Articular chondrocyte of knee joint (primary cell): ENCODE results near the gene ADNP2. TPM values are rescaled to one million over a fixed set of nuclear protein-coding genes. Genes with fewer than 3 reads are reported as not detected.

ENCODE experiments used
- total RNA-seq: library from RNA; depleted of rRNA; stranded (reverse); fragments of >200 nt; gene quantifications from 2 replicates; pipeline ENCODE4 v1.2.3, GENCODE V29; 2012

Gene ADNP2
- total RNA-seq = 22.5 and 24.5 TPM in 2 replicates

GRCh38 chr18:80108739-80109675 is at the start of gene ADNP2:
Gene ADNP2 (plus strand): TSS chr18:80109262. CDS start chr18:80117543, 8,281 bp downstream.

Other genes with a start within 250 kb of the ADNP2 start
- 28.9 and 34.9 TPM in 2 replicates for gene SLC66A2, start 157.6 kb upstream of the ADNP2 start, total RNA-seq
- 9.8 and 14.8 TPM in 2 replicates for gene HSBP1L1, start 144.6 kb upstream of the ADNP2 start, total RNA-seq
- 48.3 and 53.3 TPM in 2 replicates for gene TXNL4A, start 120.7 kb upstream of the ADNP2 start, total RNA-seq
- 21.3 and 22.1 TPM in 2 replicates for gene RBFA, start 74.8 kb upstream of the ADNP2 start, total RNA-seq
- gene PARD6G, start 138.3 kb downstream of the ADNP2 start, total RNA-seq = 0.91 and 1.6 TPM in 2 replicates